A673 (cell line): ENCODE data around the gene BTG2. TPM values are rescaled to one million over a fixed set of nuclear protein-coding genes. Genes with fewer than 3 reads are reported as not detected.
A peak's percentile ranks its signal among the peaks of the same experiment; 100 is the strongest.

Experiments
- BruUV-seq: library from RNA; stranded (reverse); fragments of 400-500 nt; replicated peaks from 2 replicates; lab custom pipeline; 2021; lab: Mats Ljungman, UMichigan
- CTCF ChIA-PET: fragments of 300-600 bp; sonication (Branson Sonifier 250); formaldehyde crosslinking; loops from one replicate; lab custom pipeline; 2022; ENCODE audit warnings: antibody characterized with exemption; lab: Charles Lee
- POLR2A ChIA-PET: fragments of 300-600 bp; sonication (Branson Sonifier 250); formaldehyde crosslinking; loops from one replicate; lab custom pipeline; 2022; ENCODE audit warnings: antibody characterized with exemption; ENCODE audit not compliant: low non-redundant PET; lab: Charles Lee
- DNase-seq: peaks from one replicate; pipeline ENCODE4 v3.0.0-alpha.2; 2015; ENCODE audit warnings: low spot score
- H3K27ac ChIP-seq: fragments of 200-600 bp; sonication (generic); 2 replicates; pipeline ENCODE4 v1.5.1; 2016; ENCODE audit warnings: mixed run types, low read depth, mild to moderate bottlenecking, mixed read lengths, antibody characterized with exemption, low read length; ENCODE audit not compliant: poor library complexity, severe bottlenecking
- H3K27me3 ChIP-seq: fragments of 200-600 bp; sonication (generic); replicated peaks from 2 replicates; pipeline ENCODE4 v1.6.1; 2017; ENCODE audit warnings: mixed run types, low read depth, mild to moderate bottlenecking, mixed read lengths, antibody characterized with exemption, low read length; ENCODE audit not compliant: insufficient read depth, poor library complexity
- H3K36me3 ChIP-seq: fragments of 200-600 bp; sonication (generic); 2 replicates; pipeline ENCODE4 v1.6.1; 2016; ENCODE audit warnings: mixed run types, mild to moderate bottlenecking, mixed read lengths, antibody characterized with exemption, low read length; ENCODE audit not compliant: insufficient read depth, poor library complexity, severe bottlenecking
- H3K4me1 ChIP-seq: fragments of 200-600 bp; sonication (generic); 2 replicates; pipeline ENCODE4 v1.6.1; 2017; ENCODE audit warnings: mixed run types, mild to moderate bottlenecking, mixed read lengths, antibody characterized with exemption, low read length; ENCODE audit not compliant: insufficient read depth, poor library complexity, severe bottlenecking
- H3K4me3 ChIP-seq: fragments of 200-600 bp; sonication (generic); 2 replicates; pipeline ENCODE4 v1.5.1; 2016; ENCODE audit warnings: low read depth, mixed run types, mild to moderate bottlenecking, mixed read lengths, low read length; ENCODE audit not compliant: poor library complexity, severe bottlenecking
- H3K9me3 ChIP-seq: fragments of 200-600 bp; sonication (generic); 2 replicates; pipeline ENCODE4 v1.6.1; 2016; ENCODE audit warnings: mixed run types, low read depth, mild to moderate bottlenecking, mixed read lengths, antibody characterized with exemption, low read length; ENCODE audit not compliant: poor library complexity, severe bottlenecking
- CTCF ChIP-seq: fragments of 300-800, 200-600 bp; sonication (generic); conservative IDR thresholded peaks from 2 replicates; pipeline ENCODE4 v1.5.1; 2017; ENCODE audit warnings: low read depth, mild to moderate bottlenecking, antibody characterized with exemption, low read length, moderate library complexity, mixed read lengths
- EZH2 ChIP-seq: fragments of 200-600 bp; sonication (generic); IDR thresholded peaks from 2 replicates; pipeline ENCODE4 v1.6.1; 2017; ENCODE audit warnings: borderline replicate concordance, low read depth, mild to moderate bottlenecking, mixed read lengths, antibody characterized with exemption, low read length; ENCODE audit not compliant: poor library complexity, severe bottlenecking
- intact Hi-C: fragments of 100-400 bp; cut with micrococcal nuclease; formaldehyde crosslinking; loops from one replicate; pipeline ENCODE4 v1.10.0; 2022; ENCODE audit not compliant: unreplicated experiment
- total RNA-seq: library from RNA; stranded (reverse); gene quantifications from 2 replicates; pipeline ENCODE4 v1.2.3, GENCODE V29; 2021

Gene BTG2
- total RNA-seq, 1 experiment from 2014 or later = 9.3 TPM

GRCh38 chr1:203272633-203273205 lies 32.6 kb upstream of the BTG2 start:
- intact Hi-C loops = loop anchor here (1.0 to 5.0 kb wide), 3 partner anchors 66 to 430 kb away; no protein-coding TSS in a partner anchor
- Histone ChIP-seq H3K4me3 (no peak overlapping the region), H3K27me3 (no peaks in the 10 kb centered on the region), H3K36me3 (no peaks in the 10 kb centered on the region), H3K27ac (peak overlapping the region; percentile 15), H3K4me1 (peaks cover 31% of the 10 kb centered on the region), H3K9me3 (no peaks in the 10 kb centered on the region)
- TF ChIP-seq EZH2 = no peak
- TF ChIP-seq CTCF = no peak
- CTCF ChIA-PET = interaction anchor here (0.6 to 1.4 kb wide), 12 partner anchors 17 to 603 kb away, joined by 3 to 9 read pairs (median 4); no protein-coding TSS in a partner anchor
- DNase-seq = no peak
- POLR2A ChIA-PET = no interaction called here
- BruUV-seq = no TSS peak

- Histone ChIP-seq H3K27ac (no peak overlapping the region), H3K4me1 (peaks cover 31% of the 10 kb centered on the region), H3K36me3 (no peaks in the 10 kb centered on the region), H3K27me3 (no peaks in the 10 kb centered on the region), H3K4me3 (no peak overlapping the region), H3K9me3 (no peaks in the 10 kb centered on the region)
- peak; percentile 87 for DNase-seq
- TF ChIP-seq EZH2 = no peak
- peak; percentile 99 for TF ChIP-seq CTCF
- intact Hi-C loops = loop anchor here (1.0 to 5.0 kb wide), 3 partner anchors 65 to 429 kb away; no protein-coding TSS in a partner anchor
- ChIA-PET POLR2A (no interaction called here), CTCF (interaction anchor here (0.6 to 1.4 kb wide), 12 partner anchors 16 to 604 kb away, joined by 3 to 9 read pairs (median 4); no protein-coding TSS in a partner anchor)
- no TSS peak for BruUV-seq
These were observed 32.0 kb upstream of the BTG2 start for GRCh38 chr1:203273206-203273868.

- no TSS peak for BruUV-seq
- Histone ChIP-seq H3K9me3 (no peaks in the 10 kb centered on the region), H3K27ac (no peak overlapping the region), H3K36me3 (no peaks in the 10 kb centered on the region), H3K4me3 (no peak overlapping the region), H3K27me3 (no peaks in the 10 kb centered on the region), H3K4me1 (peaks cover 27% of the 10 kb centered on the region)
- TF ChIP-seq CTCF = no peak
- TF ChIP-seq EZH2 = no peak
- no peak for DNase-seq
- CTCF ChIA-PET = no interaction called here
- intact Hi-C loops = loop anchor here (1.0 to 5.0 kb wide), 3 partner anchors 64 to 428 kb away; no protein-coding TSS in a partner anchor
- POLR2A ChIA-PET = no interaction called here
These were observed 31.3 kb upstream of the BTG2 start for GRCh38 chr1:203273869-203274602.
